ENCODE results near the gene OSBPL5. TPM values are rescaled to one million over a fixed set of nuclear protein-coding genes. Genes with fewer than 3 reads are reported as not detected.
A peak's percentile ranks its signal among the peaks of the same experiment; 100 is the strongest.

OSBPL5 gene
- total RNA-seq, 1 donor from 2014 or later: 62.9 TPM

DNA sequence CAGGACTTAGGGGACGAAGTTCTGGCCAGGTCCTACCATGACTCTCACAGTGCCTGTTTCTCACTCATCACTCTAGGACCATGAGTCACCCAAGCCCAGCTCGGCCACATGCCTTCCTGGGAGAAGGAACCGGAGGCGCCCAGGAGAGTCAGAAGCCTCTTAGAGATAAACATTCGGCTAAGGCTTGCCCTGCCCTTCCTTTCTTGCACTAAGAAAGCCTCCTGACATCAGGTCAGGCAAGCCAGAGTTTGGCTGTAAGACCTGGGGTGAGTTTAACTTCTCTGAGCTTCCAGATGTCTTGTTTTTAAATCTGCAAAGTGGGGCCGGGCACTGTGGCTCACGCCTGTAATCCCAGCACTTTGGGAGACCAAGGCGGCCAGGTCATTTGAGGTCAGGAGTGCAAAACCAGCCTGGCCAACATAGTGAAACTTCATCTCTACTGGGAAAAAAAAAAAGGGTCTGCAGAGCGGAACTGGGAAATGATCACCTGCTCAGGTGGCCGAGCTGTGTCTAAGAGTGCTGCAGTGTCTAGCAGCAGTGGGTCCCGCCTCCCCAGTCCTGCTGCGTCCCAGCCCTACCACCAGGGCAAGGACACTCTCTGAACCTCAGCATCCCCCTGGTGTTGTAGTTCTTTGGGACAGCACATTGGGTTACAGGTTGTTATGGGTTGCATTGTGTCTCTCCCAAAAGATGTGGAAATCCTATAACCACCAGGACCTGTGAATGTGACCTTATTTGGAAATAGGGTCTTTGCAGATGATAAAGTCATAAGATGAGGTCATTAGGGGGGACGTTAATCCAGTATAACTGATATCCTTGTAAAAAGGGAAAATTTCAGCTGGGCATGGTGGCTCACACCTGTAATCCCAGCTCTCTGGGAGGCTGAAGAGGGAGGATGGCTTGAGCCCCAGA lies 106.1 kb downstream of the OSBPL5 start:
- DNase-seq (ENCODE audit: low read depth in 2 of 2): peak in 1 of 2 donors; percentile 60

DNA sequence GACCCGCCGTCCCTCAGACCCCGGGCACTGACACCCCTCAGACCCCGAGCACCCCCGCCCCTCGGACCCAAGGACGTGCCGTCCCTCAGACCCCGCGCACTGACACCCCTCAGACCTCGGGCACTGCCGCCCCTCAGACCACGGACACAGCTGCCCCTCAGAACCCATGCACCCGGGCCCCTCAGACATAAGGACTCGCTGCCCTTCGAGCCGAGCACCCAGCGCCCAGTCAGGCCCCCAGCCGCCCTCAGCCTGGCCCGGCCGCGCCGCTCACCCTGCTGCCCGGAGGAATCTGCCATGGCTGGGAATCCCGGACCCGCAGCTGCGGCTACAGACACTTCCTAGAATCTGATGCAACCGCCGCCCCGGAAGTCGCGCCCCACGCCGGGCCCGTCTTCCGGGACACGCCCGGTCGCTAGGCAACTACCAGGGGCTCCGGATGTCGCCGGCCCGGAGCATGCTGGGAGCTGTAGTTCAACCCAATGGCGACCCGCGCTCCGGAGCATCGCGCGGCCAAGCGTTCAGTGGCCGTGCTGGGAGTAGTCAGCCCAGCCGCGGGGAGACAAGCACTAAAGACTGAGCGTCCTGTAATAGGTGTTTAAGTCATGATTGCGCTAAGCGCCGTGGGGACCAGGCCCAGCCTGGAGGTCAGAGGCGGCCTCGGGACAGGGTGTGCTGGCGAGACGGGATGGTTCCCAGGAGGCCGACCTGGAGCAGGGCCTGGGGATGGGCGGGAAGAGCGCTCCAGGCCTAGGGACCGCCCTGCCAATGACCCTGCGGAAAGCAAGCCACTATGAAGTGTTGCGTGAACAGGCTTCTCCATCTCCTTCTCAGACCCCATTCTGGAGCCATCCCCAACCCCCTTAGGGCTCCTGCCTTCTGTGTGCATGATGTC lies 107.8 kb downstream of the OSBPL5 start, which contains the start of gene CARS1:
TSS of gene CARS1 (minus strand) at position 355 of the 895 bp plus-strand sequence. CDS start at position 299, 56 bp downstream.
- peak; percentile 88 to 93 for DNase-seq (ENCODE audit: low read depth in 2 of 2)

GRCh38 chr11:3056296-3057068 lies 108.6 kb downstream of the OSBPL5 start:
- peak in 1 of 2 donors; percentile 30 for DNase-seq (ENCODE audit: low read depth in 2 of 2)

GRCh38 chr11:3055891-3056290 lies 109.2 kb downstream of the OSBPL5 start:
- no peak for DNase-seq (ENCODE audit: low read depth in 2 of 2)

DNA sequence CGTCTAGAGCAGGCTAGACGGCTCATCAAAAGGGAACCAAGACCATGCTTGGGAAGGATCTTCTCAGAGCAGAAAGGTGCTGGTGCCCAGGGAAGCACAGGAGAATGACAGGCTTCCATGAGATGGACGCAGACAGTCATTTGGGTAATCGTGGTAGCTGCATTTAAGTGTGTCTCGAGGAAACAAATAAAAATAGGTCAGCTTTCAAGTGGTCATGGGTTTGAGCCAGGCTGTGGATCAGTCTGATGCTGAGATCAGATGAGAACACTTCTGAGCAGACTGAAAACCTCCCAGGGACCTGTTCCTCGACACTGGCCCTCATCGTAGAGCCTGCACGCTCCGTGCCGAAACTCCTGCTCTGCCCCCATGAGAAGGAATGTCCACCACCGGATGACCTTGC lies 112.5 kb downstream of the OSBPL5 start:
- DNase-seq (ENCODE audit: low read depth in 2 of 2): no peak

- peak in 1 of 2 donors; percentile 28 for DNase-seq (ENCODE audit: low read depth in 2 of 2)
Observed at GRCh38 chr11:3052109-3052479, 113.0 kb downstream of the OSBPL5 start.

DNA sequence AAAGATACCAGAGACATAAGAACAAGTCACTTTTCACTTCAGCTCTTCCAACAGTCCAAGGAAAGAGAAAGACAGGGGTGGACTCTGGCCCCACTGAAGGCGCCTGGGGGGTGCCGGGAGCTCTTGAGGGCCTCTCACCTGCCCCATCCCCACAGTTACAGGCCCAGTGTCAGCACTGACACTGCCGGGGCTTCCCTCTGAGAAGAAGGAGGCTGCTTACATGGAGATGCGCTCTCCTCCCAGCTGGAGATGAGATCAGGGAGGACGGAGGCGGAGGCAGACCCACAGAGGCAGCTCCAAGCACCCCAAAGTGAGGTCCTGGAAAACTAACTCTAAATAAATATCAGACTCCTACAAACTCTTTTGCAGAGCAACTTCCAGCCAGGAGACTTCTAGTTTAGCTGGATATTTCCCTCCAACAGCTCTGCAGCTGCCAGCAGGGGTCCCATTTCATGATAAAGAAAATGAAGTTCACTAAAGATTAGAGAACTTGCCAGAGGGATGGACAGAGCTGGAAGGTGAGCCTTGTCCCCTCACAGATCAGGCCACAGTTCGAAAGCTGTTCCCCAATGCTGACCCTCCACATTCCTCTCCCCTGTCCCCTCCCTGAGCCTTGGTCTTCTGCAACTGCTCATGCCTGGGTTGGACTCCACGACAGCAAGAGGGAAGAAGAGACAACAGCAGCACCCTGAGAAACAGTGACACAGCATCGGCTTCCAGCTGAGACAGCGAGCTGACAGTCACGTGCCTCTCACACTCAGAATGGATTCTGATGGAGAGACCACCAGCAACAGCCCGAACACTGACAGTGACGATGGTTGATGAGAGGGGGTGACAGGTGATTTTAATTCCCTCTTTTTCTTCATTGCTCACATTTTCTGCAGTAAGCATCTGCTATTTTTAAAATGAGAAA lies 113.7 kb downstream of the OSBPL5 start:
- DNase-seq (ENCODE audit: low read depth in 2 of 2): no peak

GRCh38 chr11:3050386-3051195 lies 114.5 kb downstream of the OSBPL5 start:
- DNase-seq (ENCODE audit: low read depth in 2 of 2): no peak

DNA sequence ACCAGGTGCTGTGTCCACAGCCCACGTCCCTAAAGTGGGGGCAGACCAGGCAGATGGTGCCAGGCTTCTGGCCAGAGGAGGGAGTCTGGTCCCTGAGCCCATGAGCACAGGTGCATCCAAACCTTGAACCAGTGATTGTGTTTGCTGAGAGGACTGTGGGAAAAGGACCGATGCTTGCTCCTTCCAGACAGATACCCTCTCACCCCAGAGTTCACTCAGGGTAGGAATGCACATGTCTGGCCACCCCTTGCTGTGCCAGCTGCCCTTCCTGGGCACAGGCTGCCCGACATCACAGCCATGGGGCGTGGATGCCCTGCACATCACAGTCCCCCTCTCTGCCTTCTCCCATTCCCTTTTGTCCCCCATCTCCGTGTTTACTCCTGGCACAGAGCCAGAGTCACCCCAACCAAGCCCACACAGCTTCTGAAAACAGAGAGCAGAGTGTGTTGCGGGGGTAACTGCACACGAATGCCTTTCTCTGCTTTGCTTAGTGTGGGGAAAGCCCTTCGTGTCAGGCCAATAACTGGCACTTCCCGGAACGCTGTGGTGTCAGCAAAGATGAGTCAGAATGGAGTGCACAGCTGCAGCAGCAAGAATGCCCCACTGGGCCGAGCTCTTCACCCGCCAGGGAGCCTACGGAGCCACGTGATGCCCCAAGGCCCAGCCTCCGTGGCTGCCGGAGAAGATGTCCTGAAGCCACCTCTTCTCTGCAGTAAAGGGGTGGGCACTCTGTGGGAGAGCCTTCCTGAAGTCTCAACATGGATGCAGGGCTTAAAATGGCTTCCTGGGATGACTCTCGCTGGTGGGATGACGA lies 115.5 kb downstream of the OSBPL5 start:
- DNase-seq (ENCODE audit: low read depth in 2 of 2): peak; percentile 91 to 95

DNA sequence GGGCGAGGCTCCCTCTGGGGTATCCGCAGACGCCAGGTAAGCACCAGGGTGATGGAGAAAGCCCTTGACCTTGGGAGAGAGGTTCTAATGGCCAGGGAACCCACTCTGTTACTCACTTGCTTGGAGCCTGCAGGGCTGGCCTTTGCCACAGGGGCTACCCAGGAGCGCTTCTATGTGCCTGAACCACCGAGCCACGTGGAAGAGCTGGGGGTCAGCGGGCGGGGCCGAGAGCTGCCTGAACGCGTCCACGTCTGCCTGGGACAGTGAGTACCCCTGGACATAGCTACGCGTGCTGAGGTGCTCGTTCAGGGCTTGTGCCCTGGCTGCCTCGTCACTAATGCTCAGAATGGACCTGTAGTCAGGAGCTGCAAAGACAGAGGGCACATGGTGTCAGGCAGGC lies 117.5 kb downstream of the OSBPL5 start:
- DNase-seq (ENCODE audit: low read depth in 2 of 2): no peak

DNA sequence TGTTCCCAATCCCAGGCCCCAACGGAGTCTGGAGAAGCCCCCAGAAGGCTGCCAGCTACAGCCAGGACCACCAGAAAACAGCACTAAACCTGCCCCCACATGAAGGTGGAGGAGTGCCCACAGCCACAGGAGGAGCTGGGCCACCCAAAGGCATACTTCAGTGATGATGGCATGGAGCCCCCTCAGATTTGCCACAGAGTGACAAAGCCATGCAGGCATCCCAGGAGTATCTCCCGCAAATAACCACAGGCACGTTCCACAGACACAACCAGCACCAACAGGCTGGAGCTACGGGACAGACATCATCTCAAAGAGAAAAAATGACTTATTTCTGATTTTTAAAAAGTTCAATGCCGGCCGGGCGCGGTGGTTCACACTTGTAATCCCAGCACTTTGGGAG lies 118.5 kb downstream of the OSBPL5 start:
- DNase-seq (ENCODE audit: low read depth in 2 of 2): no peak

- peak in 1 of 2 donors; percentile 42 for DNase-seq (ENCODE audit: low read depth in 2 of 2)
Observed at GRCh38 chr11:3046190-3046589, 118.9 kb downstream of the OSBPL5 start.

DNA sequence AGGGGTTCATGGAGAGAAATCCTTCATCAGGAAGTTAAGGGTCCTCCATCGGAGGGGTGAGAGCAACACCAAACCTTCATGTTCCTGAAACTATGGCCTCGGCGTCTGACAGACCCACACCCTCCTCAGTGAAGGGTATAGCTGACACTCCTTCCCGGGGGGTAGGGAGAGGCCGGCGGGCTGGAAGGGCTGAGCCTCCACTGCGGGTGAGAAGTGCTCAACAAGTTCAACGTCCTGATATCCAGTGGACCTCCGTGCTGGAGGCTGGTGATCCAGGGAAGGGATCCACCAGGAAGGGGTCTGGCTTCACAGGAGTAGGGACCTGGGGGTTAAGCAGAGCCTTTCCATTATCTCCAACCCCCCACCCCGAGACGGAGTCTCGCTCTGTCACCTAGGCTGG lies 120.2 kb downstream of the OSBPL5 start:
- DNase-seq (ENCODE audit: low read depth in 2 of 2): no peak

DNA sequence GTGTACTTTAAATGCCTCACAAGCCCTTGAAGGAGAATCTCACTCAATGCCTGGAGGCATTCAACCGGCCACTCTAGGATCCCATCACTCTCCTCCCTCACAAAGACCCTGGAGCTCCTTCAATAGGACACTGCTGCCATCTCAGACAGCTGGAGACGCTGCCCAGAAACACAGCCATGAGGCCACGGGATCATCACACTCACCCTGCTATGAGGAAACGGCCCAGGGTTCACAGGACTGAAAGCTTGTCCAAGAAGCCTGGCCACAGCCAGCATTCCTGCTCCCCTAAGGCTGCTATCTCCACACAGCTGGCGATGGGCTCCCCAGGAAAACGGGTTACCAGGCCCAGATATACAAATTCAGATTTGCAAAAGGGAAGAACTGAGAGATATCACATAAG lies 121.1 kb downstream of the OSBPL5 start:
- DNase-seq (ENCODE audit: low read depth in 2 of 2): no peak

DNA sequence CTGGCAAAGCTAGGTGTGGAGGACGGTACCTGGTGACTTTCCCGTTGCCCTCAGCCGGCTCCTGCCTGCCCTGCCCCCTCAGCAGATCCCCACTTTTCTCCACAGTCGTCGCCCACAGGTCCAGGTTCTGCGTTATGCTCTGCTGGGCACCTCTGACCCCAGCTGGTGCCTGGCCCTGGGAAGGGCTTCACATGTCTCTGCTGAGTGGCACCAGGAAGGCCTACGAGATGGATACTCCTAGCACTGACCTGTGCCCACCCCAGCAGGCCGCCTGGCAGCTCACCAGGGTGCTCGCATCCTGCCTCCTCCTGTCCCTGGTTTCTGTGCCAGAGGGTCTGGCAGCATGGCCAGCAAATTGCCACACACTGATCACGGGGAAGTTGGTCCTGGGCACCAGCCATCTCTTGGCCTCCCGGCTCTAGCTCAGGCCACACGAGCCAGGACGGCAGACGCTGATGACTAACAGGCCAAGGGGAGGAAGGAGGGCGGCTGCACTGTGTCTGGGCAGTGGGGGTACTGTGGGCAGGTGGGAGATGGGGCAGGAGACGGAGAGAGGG lies 121.7 kb downstream of the OSBPL5 start:
- peak; percentile 41 to 43 for DNase-seq (ENCODE audit: low read depth in 2 of 2)

GRCh38 chr11:3042496-3043314 lies 122.4 kb downstream of the OSBPL5 start:
- no peak for DNase-seq (ENCODE audit: low read depth in 2 of 2)

- DNase-seq (ENCODE audit: low read depth in 2 of 2): no peak
Observed at GRCh38 chr11:3041699-3042441, 123.2 kb downstream of the OSBPL5 start.

Measured in lung microvascular endothelial cell (primary cell).